Tongue (tissue), 2 donors: ENCODE measurements around the gene WNT5A. TPM values are rescaled to one million over a fixed set of nuclear protein-coding genes. Genes with fewer than 3 reads are reported as not detected.

Experiments
- DNase-seq: peaks from one replicate; pipeline ENCODE4 v3.0.0-alpha.2; 2015
- total RNA-seq: library from RNA; depleted of rRNA; stranded (reverse); fragments of >200 nt; gene quantifications from one replicate; pipeline ENCODE4 v1.2.3, GENCODE V29; 2014

The WNT5A gene
- total RNA-seq, 1 donor from 2014 or later: 45.7 TPM

GRCh38 chr3:55505776-55506175 lies 18.7 kb upstream of the WNT5A start:
- DNase-seq: no peak

GRCh38 chr3:55505102-55505501 lies 18.0 kb upstream of the WNT5A start:
- peak; percentile 39 for DNase-seq

- no peak for DNase-seq
Observed at GRCh38 chr3:55501905-55502304, 14.8 kb upstream of the WNT5A start.

- no peak for DNase-seq
Observed at GRCh38 chr3:55500555-55501330, 13.6 kb upstream of the WNT5A start.

GRCh38 chr3:55498520-55498919 lies 11.4 kb upstream of the WNT5A start:
- DNase-seq: no peak

GRCh38 chr3:55497250-55497649 lies 10.1 kb upstream of the WNT5A start:
- DNase-seq: no peak

GRCh38 chr3:55494976-55495375 lies 7.9 kb upstream of the WNT5A start:
- DNase-seq: no peak

- no peak for DNase-seq
Observed at GRCh38 chr3:55492976-55493375, 5.9 kb upstream of the WNT5A start.

- peak; percentile 59 for DNase-seq
Observed at GRCh38 chr3:55491296-55491816, 4.2 kb upstream of the WNT5A start.

GRCh38 chr3:55490276-55490913 lies 3.3 kb upstream of the WNT5A start:
- DNase-seq: no peak

GRCh38 chr3:55489798-55490132 lies 2.7 kb upstream of the WNT5A start:
- DNase-seq: peak; percentile 28

- DNase-seq: peak; percentile 95
Observed at GRCh38 chr3:55488398-55489055, 1.4 kb upstream of the WNT5A start.

GRCh38 chr3:55487381-55488241 lies 505 bp upstream of the WNT5A start:
- DNase-seq: peak; percentile 78

- DNase-seq: peak; percentile 86
Observed at GRCh38 chr3:55486101-55486856, 827 bp downstream of the WNT5A start.

GRCh38 chr3:55484801-55485791 lies 2.0 kb downstream of the WNT5A start:
- DNase-seq: peak; percentile 96

- peak; percentile 32 for DNase-seq
Observed at GRCh38 chr3:55484191-55484689, 2.9 kb downstream of the WNT5A start.

- peak; percentile 40 for DNase-seq
Observed at GRCh38 chr3:55483196-55484095, 3.7 kb downstream of the WNT5A start.

GRCh38 chr3:55482496-55483195 lies 4.5 kb downstream of the WNT5A start:
- peak; percentile 78 for DNase-seq
